Cerebellar cortex (tissue), 1 donor: ENCODE data around the gene NUDT1.

Source experiments
- DNase-seq: peaks from one replicate; pipeline ENCODE4 v3.0.0-alpha.2; 2015; ENCODE audit warnings: low spot score

NUDT1 gene

GRCh38 chr7:2241580-2242540 lies at the start of gene NUDT1, which contains the start of gene MRM2:
Gene NUDT1, plus strand, starts transcription at chr7:2242226. Its CDS starts 2,349 bp downstream, at chr7:2244575.
Gene MRM2, minus strand, starts transcription at chr7:2242205. Its CDS starts 36 bp downstream, at chr7:2242169.
- DNase-seq = peak; percentile 80

DNA sequence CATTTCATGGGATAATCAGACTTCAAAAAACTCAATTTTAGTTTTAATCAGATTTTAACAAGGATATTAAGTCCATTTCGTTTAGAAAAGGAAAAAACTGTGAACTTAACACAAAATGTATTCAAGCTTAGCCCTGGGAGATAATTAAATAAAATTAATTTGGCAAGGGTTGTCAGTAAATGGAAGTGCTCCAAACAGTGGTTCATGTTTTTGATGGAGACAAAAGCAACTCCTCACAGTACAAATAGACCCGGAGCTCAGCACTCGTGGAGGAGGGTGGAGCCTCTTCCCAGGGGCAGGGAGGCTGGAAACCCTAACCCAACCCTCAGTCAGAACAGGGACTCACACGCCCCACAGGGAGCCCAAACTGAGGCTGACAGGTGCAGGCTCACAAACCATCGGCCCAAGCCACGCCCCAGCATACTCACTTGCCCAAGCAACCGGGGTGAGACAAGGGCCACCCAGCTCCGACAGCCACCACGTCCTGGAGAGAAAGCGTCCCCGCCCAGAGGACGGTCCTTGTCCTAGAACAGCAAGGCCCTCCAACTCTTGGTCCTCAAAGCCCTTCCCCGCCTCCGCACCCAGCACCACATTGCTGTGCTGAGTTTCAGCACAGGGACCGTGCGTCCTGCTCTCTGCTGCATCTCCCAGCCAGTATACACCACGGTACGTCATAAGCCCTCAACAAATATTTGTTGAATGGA lies 49.0 kb upstream of the NUDT1 start:
- DNase-seq = no peak

DNA sequence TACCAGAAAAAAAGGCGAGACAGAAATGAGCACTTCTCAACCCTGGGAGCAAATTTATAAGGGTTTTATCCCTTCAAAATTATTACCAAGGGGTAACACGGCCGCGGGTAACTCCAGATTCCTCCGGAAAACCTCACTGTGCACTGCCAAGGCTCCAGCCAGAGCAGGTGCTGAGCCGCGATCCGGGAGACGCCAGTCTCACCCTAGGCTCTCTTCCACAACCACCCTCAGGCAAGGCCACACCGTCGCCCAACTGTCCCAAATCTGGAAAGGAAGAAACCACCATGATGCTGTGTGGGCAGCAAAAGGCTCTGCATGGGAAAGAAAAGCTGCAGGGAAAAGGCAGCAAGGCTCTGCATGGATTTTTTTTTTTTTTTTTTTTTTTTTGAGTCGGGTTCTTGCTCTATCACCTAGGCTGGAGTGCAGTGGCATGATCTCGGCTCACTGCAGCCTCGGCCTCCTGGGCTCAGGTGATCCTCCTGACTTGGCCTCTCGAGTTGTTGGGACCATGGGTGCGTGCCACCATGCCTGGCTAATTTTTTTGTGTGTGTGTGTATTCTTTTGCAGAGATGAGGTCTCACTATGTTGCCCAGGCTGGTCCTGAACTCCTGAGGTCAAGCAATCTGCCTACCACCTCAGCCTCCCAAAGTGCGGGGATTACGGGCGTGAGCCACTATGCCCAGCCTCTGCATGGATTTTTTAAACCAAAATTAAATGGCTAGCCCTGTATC lies 48.3 kb upstream of the NUDT1 start:
- DNase-seq = no peak

DNA sequence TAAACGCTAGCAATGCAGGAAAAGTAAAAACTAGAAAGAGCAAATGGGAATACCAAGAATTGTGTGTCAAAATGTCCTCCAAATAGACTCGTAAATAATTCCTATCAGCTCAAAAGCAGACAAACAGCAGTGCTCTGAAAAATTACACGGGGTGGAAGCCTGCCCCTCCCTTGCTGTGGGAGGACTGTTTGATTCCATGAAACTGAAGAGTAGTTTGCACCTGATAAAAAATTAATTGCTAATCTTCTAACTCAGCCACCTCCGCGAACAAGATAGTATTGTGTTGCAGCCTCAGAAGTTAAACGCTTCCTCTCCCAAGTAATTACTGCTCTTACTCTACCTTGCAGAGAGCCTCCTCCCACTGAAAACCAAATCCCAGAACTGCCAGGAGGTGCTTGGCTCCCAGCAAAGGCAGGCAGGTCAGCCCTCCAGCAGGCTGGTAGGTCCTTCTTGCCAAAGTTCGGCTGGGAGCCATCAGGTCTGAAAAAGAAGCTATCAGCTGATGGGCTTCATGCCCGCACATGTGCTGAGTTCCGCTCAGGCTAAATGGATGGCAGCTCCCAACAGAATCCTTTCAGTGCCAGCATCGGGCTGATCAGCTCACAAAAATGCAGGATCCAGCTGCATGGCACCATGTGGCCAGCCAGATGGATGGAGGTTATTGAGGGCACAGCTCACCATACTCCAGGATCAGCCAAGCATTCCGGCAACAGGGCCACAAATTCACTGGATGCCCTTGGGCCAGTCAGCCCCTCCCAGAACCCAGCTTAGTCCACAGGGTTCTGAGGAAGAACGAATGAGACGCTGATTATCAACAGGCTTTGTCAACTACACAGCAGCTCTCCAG lies 46.4 kb upstream of the NUDT1 start:
- DNase-seq = peak; percentile 95

GRCh38 chr7:2196381-2197378 lies 45.3 kb upstream of the NUDT1 start:
- DNase-seq = peak; percentile 38

DNA sequence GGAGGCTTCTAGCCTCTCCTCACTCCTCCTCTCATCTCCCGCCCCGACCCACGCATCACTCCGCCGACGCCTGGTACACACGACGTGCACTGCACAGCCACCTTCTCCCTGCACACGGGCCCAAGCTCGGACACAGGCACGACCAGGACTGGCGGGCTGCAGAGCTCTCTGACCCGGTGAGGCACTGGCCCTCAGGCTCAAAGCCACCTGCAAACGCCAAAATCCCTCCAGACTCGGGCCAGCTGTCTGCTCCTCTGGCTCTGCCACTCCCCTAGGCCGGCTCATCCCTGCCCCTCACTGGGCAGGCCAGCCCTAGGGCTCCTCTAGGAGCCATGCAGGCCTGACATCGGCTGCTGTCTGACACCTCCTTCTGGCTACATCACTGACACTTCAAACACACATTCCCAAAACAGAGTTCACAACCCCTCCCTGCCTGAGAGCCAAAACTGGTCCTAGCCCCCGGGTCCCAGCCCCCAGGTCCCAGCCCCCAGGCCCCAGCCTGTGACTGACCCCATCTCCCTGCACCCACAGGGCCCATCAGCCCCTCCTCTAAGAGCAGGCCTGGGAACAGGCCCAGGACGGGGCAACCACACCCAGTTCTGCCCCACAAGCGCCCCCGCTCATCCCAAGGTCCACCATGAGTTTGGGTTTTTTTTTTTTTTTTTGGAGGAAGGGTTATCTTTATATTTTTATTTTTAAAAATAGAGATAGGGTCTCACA lies 44.4 kb upstream of the NUDT1 start:
- no peak for DNase-seq

GRCh38 chr7:2198206-2198605 lies 43.8 kb upstream of the NUDT1 start:
- peak; percentile 10 for DNase-seq

DNA sequence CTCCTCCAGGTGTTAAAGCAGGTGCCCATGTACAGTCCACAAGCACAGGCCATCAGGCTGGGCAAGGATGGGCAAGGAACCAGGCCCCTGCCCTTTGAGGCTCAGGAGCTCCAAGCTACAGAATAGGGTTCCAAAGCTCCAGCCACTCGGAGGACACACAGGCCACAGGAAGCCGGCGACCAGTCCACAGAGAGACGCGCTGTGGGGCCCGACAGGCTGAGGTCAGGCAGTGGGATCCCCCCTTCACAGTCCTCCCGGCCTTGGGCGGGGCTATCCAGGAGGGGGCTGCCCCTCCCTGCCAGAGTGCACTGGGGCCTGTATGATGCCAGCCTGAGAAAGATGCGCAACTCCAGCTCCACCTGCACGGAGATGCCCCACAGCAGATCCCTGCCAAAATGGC lies 43.3 kb upstream of the NUDT1 start:
- no peak for DNase-seq

DNA sequence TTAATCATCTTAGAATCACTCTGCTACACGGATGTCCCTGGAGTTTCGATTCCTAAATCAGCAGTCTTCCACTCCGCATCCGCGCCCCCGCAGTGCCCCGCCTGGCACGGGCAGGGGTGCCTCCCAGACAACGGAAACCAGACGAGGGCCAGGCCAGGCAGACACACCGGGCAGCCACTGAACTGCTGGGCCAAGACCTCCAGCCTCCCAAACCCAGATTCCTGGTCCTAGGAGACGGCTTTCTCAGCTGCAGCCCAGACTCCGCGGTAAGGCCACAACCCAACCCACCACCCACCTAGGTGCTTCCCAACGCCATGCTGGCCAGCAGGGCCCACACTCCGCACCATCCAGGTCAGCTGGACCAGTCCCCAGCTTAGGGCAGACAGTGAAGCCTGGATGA lies 42.5 kb upstream of the NUDT1 start:
- no peak for DNase-seq

DNA sequence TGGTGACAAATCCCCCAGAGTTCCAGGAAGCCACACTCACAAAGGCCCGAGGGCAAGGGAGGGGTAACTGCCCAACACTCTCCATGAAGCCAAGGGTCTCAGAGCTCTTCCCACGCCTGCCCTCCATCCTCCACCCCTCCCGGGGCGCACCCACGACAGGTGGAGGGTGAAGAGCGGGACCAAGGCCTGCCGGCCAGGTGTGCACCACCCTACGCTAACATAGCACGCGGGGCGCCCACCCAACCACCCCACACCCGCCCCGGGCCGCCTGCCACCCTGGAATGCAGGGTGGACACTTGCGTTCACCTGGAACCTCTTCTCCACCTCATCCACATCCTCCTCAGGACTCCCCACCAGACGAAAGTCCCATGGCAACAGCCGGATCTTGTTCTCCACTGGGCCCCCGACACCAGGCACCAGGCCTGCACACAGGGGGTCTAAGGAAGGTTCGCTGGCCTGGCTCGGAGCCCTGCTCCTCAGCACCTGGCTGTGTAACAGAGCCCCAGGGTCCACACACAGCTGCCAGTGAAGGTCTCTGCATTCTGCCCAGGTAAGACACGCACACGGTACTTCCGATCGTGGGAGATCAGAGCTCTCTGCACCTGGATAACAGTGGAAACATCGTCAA lies 42.0 kb upstream of the NUDT1 start:
- DNase-seq = no peak

DNA sequence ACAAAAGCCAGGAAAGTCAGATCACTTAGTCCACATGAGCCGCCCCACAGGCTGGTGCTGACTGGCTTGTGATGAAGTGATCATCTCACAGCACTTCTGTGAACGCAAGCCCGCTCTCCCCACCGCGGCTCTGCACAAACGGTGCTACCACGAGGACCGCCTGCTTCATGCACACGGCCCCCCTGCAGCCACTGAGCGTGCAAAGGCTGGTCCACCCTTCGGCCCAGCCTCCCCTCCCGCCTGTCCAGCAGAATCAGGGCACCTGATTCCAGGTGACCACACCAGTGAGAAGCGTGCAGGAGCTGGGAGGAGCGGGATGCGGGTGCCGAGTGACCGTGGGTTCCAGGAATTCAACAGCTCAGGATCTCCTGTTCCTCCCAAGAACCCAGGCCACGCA lies 41.4 kb upstream of the NUDT1 start:
- DNase-seq = no peak

DNA sequence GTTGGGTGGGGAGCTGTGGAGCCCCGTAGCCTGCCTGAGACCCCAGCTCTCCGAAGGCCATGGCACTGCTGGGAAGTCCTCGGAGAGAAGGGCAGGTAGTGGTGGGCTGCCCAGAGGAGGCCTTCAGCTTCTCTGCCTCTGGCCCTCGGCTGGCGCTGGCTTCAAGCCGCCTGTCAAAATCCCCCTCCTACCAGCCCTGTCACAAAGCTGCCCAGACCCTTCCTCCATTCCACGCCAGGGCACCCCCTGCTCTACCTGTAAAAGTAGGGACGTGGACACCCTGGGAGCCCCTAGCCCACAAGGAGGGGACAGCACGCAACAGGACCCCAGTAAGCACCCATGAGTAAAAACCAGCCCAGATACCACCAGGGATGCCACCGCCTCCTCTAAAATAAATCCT lies 40.9 kb upstream of the NUDT1 start:
- no peak for DNase-seq

GRCh38 chr7:2201686-2202360 lies 40.2 kb upstream of the NUDT1 start:
- no peak for DNase-seq

DNA sequence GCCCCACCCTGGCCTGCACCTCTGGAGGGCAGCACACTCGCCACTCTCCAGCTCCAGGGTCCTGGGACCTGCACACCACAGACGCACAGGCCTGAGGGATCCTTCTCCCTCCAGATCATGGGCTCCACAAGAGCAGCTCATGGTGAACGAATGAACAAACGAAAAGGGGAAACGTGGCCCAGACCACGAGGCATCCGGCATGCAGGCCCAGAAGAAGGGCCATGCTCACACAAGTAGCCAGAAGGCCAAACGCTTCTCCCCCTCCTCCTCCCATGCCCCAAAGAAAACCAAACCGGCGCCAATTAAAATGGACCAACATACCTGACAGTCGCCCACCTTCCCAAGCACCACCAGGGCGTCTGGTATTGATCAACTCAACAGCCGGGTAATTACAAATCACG lies 39.7 kb upstream of the NUDT1 start:
- no peak for DNase-seq

- no peak for DNase-seq
Measured at GRCh38 chr7:2202901-2203765, 38.9 kb upstream of the NUDT1 start.

DNA sequence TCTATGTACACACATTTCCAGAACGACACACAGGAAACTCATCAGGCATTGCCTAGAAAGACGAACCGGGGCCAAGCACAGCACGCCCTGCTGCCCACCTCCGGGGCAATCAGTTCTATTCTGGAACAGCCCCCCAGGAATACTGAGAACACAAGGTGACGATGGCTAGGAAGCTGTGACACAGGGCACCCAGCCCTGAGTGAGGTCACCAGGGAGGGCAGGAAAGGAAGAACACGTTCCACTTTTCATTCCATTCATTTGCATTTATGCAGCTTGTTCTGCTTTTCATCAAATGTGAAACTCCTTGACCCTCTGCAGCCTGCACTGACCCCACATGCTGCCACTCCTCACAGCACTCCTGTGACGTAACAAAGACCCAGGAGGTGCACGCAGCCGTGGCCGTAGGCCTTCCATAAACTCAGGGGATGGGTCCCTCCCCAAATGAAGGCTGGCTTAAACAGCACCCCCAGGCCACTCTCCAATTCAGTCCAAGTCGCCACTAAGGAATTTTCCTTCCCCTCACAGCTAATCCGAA lies 38.2 kb upstream of the NUDT1 start:
- DNase-seq = no peak

GRCh38 chr7:2204446-2204845 lies 37.6 kb upstream of the NUDT1 start:
- DNase-seq = no peak
